Neutrophil (primary cell): ENCODE results near the gene CALML3.

Experiments used
- H3K27ac ChIP-seq: fragments of 200-600 bp; sonication (generic); 2 replicates; pipeline ENCODE4 v1.5.1; 2016; ENCODE audit warnings: mild to moderate bottlenecking, moderate library complexity
- H3K27me3 ChIP-seq: fragments of 200-600 bp; sonication (generic); 2 replicates; pipeline ENCODE4 v1.6.0; 2016; ENCODE audit warnings: mild to moderate bottlenecking
- H3K36me3 ChIP-seq: fragments of 200-600 bp; sonication (generic); 2 replicates; pipeline ENCODE4 v1.5.1; 2017
- H3K4me1 ChIP-seq, 2 experiments: fragments of 200-600 bp in 1 of 2; sonication (generic) in 1 of 2; 1 replicate in 1 of 2; 2 replicates in 1 of 2; pipeline versions ENCODE4 v1.5.1 to v1.6.1; 2013 to 2016; ENCODE audit warnings: low read depth in 1 of 2, low read length in 1 of 2, mild to moderate bottlenecking in 1 of 2, moderate library complexity in 1 of 2; ENCODE audit not compliant: control insufficient read depth in 1 of 2, insufficient read depth in 1 of 2
- H3K4me3 ChIP-seq, 2 experiments: fragments of 200-600 bp in 1 of 2; sonication (generic) in 1 of 2; 1 replicate in 1 of 2; 2 replicates in 1 of 2; pipeline ENCODE4 v1.5.1; 2013 to 2016; ENCODE audit warnings: low read depth in 1 of 2, low read length in 1 of 2, mild to moderate bottlenecking in 1 of 2, moderate library complexity in 1 of 2
- H3K9me3 ChIP-seq: fragments of 200-600 bp; sonication (generic); 2 replicates; pipeline ENCODE4 v1.5.1; 2016
- TF ChIP-seq, protein P1 (sequence below): fragments of 200-600 bp; sonication (generic); IDR thresholded peaks from 2 replicates; pipeline ENCODE4 v1.5.1; 2016; ENCODE audit warnings: antibody characterized with exemption

Gene CALML3

DNA sequence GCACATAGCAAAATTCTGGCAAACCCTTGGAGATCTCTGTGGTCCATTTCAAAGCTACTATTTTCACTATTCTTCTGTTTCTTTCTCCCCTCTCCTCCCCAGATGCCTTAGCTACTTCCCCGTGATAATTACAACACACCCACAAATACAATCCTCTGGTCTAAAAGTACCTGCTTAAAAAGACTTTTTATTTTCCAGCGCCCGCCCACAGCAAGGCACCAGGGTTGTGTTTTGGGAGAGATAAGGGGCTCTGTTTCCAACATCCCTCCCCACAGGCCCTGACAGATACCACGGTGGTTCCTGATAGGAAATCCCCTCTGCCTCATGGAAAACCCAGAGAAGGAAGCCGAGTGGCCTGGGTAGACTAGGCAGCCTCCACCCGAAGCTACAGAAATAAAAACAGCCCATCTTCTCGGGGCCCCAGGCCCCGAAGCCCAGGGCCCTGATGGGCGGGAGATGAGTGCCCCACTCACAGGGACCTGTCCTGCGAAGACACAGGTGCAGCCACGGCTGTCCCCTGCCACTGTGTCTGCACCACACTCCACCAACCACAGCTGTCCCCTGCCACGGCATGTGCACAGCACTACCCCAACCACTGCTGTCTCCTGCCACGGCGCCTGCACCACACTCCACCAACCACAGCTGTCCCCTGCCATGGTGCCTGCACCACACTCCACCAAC lies 45.1 kb upstream of the CALML3 start:
- H3K27me3 ChIP-seq = no peaks in the 10 kb centered on the region
- no peaks in the 10 kb centered on the region for H3K4me1 ChIP-seq
- no peaks in the 10 kb centered on the region for H3K9me3 ChIP-seq
- H3K36me3 ChIP-seq = no peaks in the 10 kb centered on the region
- TF ChIP-seq, protein P1, sequence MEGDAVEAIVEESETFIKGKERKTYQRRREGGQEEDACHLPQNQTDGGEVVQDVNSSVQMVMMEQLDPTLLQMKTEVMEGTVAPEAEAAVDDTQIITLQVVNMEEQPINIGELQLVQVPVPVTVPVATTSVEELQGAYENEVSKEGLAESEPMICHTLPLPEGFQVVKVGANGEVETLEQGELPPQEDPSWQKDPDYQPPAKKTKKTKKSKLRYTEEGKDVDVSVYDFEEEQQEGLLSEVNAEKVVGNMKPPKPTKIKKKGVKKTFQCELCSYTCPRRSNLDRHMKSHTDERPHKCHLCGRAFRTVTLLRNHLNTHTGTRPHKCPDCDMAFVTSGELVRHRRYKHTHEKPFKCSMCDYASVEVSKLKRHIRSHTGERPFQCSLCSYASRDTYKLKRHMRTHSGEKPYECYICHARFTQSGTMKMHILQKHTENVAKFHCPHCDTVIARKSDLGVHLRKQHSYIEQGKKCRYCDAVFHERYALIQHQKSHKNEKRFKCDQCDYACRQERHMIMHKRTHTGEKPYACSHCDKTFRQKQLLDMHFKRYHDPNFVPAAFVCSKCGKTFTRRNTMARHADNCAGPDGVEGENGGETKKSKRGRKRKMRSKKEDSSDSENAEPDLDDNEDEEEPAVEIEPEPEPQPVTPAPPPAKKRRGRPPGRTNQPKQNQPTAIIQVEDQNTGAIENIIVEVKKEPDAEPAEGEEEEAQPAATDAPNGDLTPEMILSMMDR = no peak
- H3K4me3 ChIP-seq = no peak overlapping the region
- H3K27ac ChIP-seq = no peak overlapping the region

DNA sequence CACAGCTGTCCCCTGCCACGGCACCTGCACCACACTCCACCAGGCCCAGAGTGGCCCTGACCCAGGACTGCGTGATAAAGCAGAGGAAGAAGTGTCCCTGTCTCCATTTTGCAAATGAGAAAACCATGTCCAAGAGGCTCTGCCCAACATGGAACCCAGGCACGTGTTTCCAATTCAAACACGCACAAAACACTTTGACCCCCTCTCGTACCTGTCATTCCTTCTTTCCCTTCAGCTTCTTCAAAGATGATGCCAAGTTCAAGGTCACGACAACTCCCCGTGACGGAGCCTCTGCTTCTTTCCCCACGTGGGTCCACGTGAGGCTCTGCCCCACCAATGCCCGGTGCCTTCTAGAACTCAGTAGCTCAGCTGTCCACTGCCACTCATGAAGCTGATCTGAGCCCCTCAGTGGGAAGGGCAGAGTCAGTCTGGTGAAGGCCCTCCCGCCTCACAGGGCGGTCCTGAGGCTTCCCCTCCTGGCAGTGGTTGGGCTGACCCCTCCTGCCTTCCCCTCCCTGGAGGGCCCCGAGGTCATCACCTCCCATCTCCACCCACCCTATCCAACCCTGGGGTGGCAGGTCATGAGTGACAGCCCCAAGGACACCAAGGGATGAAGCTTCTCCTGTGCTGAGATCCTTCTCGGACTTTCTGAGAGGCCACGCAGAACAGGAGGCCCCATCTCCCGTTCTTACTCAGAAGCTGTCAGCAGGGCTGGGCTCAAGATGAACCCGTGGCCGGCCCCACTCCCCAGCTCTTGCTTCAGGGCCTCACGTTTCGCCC lies 44.4 kb upstream of the CALML3 start:
- Histone ChIP-seq H3K27ac (no peak overlapping the region), H3K27me3 (no peaks in the 10 kb centered on the region), H3K36me3 (no peaks in the 10 kb centered on the region), H3K9me3 (no peaks in the 10 kb centered on the region), H3K4me3 (no peak overlapping the region), H3K4me1 (no peaks in the 10 kb centered on the region)
- TF ChIP-seq, protein P1 = no peak

DNA sequence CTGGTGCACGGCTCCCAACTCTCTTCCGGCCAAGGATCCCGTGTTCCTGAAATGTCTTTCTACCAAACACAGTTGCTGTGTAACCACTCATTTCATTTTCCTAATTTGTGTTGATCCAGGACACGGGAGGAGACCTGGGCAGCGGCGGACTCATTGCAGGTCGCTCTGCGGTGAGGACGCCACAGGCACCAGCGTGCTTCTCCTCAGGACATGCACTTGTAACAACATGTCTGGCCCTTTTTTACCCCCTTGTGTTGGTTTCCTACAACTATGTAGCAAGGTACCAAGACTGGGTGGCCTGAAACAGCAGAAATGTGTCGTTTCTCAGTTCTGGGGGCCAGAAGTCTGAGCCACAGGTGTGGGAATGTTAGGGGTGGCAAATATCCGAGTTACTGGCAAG lies 43.6 kb upstream of the CALML3 start:
- H3K27me3 ChIP-seq = no peaks in the 10 kb centered on the region
- no peaks in the 10 kb centered on the region for H3K9me3 ChIP-seq
- H3K4me1 ChIP-seq = no peaks in the 10 kb centered on the region
- TF ChIP-seq, protein P1 = no peak
- no peak overlapping the region for H3K4me3 ChIP-seq
- no peak overlapping the region for H3K27ac ChIP-seq
- H3K36me3 ChIP-seq = no peaks in the 10 kb centered on the region

DNA sequence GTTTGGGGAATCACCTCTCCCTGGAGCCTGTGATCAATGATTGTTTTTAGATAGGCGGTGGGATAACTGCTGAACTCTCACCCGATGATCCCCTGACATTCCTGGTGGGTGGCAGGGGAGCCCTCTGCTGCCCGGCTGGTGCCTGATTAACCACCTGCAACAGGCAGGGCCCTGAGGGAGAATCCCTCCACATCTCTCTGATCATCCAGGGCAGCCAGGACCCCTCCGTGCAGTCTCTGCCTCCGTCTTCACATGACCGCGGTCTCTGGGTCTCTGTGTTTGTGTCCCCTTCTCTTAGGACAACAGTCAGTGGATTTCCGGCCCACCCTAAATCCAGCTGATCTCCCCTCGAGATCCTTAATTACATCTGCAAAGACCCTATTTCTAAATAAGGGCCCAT lies 42.7 kb upstream of the CALML3 start:
- H3K9me3 ChIP-seq = no peaks in the 10 kb centered on the region
- no peaks in the 10 kb centered on the region for H3K27me3 ChIP-seq
- H3K36me3 ChIP-seq = no peaks in the 10 kb centered on the region
- H3K4me1 ChIP-seq = no peaks in the 10 kb centered on the region
- TF ChIP-seq, protein P1 = no peak
- no peak overlapping the region for H3K27ac ChIP-seq
- H3K4me3 ChIP-seq = no peak overlapping the region

DNA sequence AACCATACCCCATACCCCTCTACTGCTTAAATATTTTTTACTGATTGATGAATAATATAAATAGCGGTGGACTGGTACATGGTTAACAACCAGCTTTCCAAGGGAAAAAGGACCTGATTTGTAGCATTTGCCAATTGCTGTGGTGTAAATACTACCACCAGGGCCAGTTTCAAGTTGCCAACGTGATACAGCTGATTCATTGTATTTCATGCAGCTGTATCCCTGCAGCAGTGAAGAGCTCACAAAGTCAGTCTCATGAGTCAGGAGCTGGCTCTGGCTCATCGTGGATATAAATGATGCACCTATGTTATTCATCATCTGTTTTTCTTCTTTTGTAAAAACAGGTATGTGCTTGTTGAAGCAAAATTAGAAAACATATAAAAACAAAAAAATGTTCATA lies 40.6 kb upstream of the CALML3 start:
- Histone ChIP-seq H3K36me3 (no peaks in the 10 kb centered on the region), H3K27me3 (no peaks in the 10 kb centered on the region), H3K4me3 (no peak overlapping the region), H3K27ac (no peak overlapping the region), H3K9me3 (no peaks in the 10 kb centered on the region), H3K4me1 (no peaks in the 10 kb centered on the region)
- TF ChIP-seq, protein P1 = no peak
